ENCODE data around the gene MYL9. TPM values are rescaled to one million over a fixed set of nuclear protein-coding genes. Genes with fewer than 3 reads are reported as not detected.

Gene MYL9
- total RNA-seq, 1 donor from 2014 or later: 1.3 TPM

GRCh38 chr20:36579996-36580545 is 38.8 kb downstream of the MYL9 start:
- no peak for DNase-seq (ENCODE audit: low read depth, low spot score)

GRCh38 chr20:36582322-36582721 is 41.0 kb downstream of the MYL9 start:
- DNase-seq (ENCODE audit: low read depth, low spot score): no peak

DNA sequence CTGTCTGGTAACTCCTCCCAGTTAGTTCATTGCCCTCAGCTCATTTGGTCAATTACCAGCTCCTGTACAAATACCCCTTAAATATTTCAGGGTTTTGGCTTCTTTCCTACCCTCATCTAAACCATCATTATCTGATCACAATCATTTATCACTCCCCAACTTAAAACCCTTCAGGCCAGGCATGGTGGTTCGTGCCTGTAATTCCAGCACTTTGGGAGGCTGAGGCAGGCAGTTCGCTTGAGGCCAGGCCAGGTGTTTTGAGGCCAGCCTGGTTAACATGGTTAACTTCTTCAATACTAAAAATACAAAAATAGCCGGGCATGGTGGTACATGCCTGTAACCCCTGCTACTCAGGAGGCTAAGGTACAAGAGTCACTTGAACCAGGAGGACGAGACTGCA is 41.5 kb downstream of the MYL9 start:
- no peak for DNase-seq (ENCODE audit: low read depth, low spot score)

- no peak for DNase-seq (ENCODE audit: low read depth, low spot score)
Measured at GRCh38 chr20:36584018-36584481, 42.7 kb downstream of the MYL9 start.

GRCh38 chr20:36585410-36586125 is 44.2 kb downstream of the MYL9 start:
- DNase-seq (ENCODE audit: low read depth, low spot score): no peak

GRCh38 chr20:36587388-36588070 is 46.2 kb downstream of the MYL9 start:
- no peak for DNase-seq (ENCODE audit: low read depth, low spot score)

DNA sequence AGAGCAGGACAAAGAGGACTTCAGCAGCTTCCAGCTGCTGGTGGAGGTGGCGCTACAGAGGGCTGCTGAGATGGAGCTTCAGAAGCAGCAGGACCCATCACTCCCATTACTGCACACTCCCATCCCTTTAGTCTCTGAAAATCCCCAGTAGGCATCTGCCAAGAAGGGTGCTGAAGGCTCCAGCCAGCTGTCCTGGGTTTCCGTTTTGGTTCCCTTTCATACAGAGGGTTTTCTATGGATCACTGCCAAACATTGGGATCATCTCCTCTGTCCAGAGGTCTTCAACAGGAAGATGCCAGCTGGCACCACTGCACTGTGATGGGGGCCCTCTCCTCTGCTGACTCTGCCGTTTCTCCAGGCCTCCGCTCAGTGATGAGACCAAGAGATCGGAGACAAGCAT is 50.0 kb downstream of the MYL9 start:
- DNase-seq (ENCODE audit: low read depth, low spot score): no peak

GRCh38 chr20:36591854-36592641 is 50.7 kb downstream of the MYL9 start:
- no peak for DNase-seq (ENCODE audit: low read depth, low spot score)

DNA sequence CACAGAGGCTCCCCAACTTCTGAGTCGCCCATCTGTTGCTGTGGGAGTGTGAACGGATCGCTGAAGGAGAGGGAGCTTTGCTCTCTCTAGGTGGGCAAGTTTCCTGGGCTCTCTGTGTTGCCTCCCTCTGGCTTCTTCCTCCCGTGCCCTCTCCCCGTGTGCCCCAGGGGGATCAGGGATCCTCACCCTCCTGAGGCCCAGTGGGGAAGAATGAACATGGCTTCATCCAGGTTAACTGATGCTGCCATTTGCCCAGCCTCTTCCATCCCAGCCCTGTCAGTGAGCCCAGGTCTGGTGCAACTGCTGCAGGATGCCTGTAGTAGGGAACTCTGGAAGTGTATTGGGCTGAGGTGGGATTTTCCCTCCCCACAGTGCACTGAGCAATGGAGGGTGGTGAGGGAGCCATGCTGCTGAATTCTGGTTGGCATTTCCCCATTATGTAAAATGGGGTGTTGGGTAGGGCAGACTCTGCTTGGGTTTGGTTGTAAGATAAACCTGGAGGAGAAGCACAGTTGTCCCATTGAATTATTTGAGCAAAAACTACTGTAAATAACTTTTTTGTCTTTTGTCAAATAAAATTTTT is 52.1 kb downstream of the MYL9 start:
- DNase-seq (ENCODE audit: low read depth, low spot score): no peak

DNA sequence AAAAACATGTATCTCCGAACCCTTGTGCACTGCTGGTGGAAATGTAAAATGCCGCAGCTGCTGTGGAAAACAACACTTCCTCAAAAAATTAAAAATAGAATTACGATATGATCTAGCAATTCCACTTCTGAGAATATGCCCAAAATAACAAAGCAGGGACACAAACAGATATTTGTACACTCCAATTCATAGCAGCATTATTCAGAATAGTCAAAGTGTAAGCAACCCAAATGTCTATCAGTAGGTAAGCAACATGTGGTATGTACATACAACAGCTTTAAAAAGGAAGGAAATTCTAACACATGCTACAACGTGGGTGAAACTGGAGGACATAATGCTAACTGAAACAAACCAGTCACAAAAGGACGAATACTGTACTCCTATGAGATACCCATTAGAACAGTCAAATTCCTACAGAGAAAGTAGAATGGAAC is 58.6 kb downstream of the MYL9 start:
- DNase-seq (ENCODE audit: low read depth, low spot score): no peak

Other genes with a start within 250 kb of the MYL9 start
- 9.4 and 20.0 TPM in 2 replicates for gene DLGAP4, start 235.2 kb upstream of the MYL9 start, total RNA-seq
- gene TGIF2, start 32.1 kb downstream of the MYL9 start, total RNA-seq: 17.4 and 20.9 TPM in 2 replicates
- 88.5 and 137 TPM in 2 replicates for gene RAB5IF, start 64.3 kb downstream of the MYL9 start, total RNA-seq
- not detected in 2 replicates for gene SLA2, start 104.7 kb downstream of the MYL9 start, total RNA-seq
- 18.2 and 21.4 TPM in 2 replicates for gene NDRG3, start 204.6 kb downstream of the MYL9 start, total RNA-seq
- 20.6 and 32.2 TPM in 2 replicates for gene DSN1, start 232.2 kb downstream of the MYL9 start, total RNA-seq

Data from pulmonary artery endothelial cell (primary cell).